Neuron (in vitro differentiated cells): ENCODE results near the gene COQ8A.

Experiments used
- H2AFZ ChIP-seq: one replicate; pipeline ENCODE4 v1.6.1; 2013; ENCODE audit warnings: low read depth, mild to moderate bottlenecking, inconsistent platforms, low read length, moderate library complexity
- H3K27me3 ChIP-seq: one replicate; pipeline ENCODE4 v1.6.1; 2013; ENCODE audit warnings: low read length; ENCODE audit not compliant: insufficient read depth
- H3K36me3 ChIP-seq: one replicate; pipeline ENCODE4 v1.6.1; 2013; ENCODE audit warnings: low read length; ENCODE audit not compliant: insufficient read depth
- H3K4me1 ChIP-seq: one replicate; pipeline ENCODE4 v1.6.1; 2013; ENCODE audit warnings: low read length; ENCODE audit not compliant: insufficient read depth
- H3K4me3 ChIP-seq: 2 replicates; pipeline ENCODE4 v1.5.1; 2013; ENCODE audit warnings: mild to moderate bottlenecking, low read length, moderate library complexity
- H3K9me3 ChIP-seq: one replicate; pipeline ENCODE4 v1.6.1; 2013; ENCODE audit warnings: low read length

Gene COQ8A

GRCh38 chr1:227004796-227005195 lies 64.7 kb downstream of the COQ8A start:
- H3K9me3 ChIP-seq, result peaks cover 4% of the 10 kb centered on the region
- peaks cover 18% of the 10 kb centered on the region for H3K36me3 ChIP-seq
- H3K27me3 ChIP-seq, result no peaks in the 10 kb centered on the region
- H3K4me1 ChIP-seq, result no peaks in the 10 kb centered on the region
- H3K4me3 ChIP-seq, result no peak overlapping the region
- H2AFZ ChIP-seq, result no peak overlapping the region

GRCh38 chr1:227006226-227006796 lies 66.2 kb downstream of the COQ8A start:
- no peaks in the 10 kb centered on the region for H3K4me1 ChIP-seq
- no peaks in the 10 kb centered on the region for H3K27me3 ChIP-seq
- H3K36me3 ChIP-seq, result peaks cover 23% of the 10 kb centered on the region
- H3K9me3 ChIP-seq, result peaks cover 6% of the 10 kb centered on the region
- H3K4me3 ChIP-seq, result no peak overlapping the region
- H2AFZ ChIP-seq, result no peak overlapping the region

GRCh38 chr1:227009937-227010336 lies 69.8 kb downstream of the COQ8A start:
- Histone ChIP-seq H3K36me3 (peaks cover 16% of the 10 kb centered on the region), H3K27me3 (no peaks in the 10 kb centered on the region), H3K4me1 (no peaks in the 10 kb centered on the region), H3K9me3 (peaks cover 2% of the 10 kb centered on the region), H2AFZ (no peak overlapping the region), H3K4me3 (no peak overlapping the region)

DNA sequence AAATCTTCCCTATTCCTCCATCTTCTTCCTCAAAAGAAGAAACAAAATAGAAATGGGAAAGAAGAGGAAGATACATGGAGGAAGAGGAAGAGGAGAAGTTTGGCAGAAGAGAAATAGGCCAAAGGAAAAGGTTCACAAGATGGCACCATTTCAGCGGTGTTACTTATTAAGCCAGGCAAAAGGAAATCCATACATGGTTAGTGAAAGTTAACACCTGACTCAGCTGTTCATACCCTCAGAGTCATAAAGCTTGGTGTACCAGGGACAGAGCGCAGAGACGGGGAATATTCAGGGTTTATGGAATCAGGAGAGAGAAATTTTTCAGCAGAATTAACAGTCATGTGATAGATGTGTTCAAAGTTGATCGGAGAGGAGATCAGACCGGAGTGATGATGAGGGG lies 70.6 kb downstream of the COQ8A start:
- Histone ChIP-seq H3K4me1 (no peaks in the 10 kb centered on the region), H3K27me3 (no peaks in the 10 kb centered on the region), H3K9me3 (peaks cover 2% of the 10 kb centered on the region), H3K36me3 (peaks cover 18% of the 10 kb centered on the region), H2AFZ (no peak overlapping the region), H3K4me3 (no peak overlapping the region)

GRCh38 chr1:227016990-227017389 lies 76.9 kb downstream of the COQ8A start:
- Histone ChIP-seq H3K27me3 (no peaks in the 10 kb centered on the region), H2AFZ (no peak overlapping the region), H3K36me3 (peaks cover 36% of the 10 kb centered on the region), H3K4me3 (no peak overlapping the region), H3K4me1 (no peaks in the 10 kb centered on the region), H3K9me3 (peaks cover 15% of the 10 kb centered on the region)

DNA sequence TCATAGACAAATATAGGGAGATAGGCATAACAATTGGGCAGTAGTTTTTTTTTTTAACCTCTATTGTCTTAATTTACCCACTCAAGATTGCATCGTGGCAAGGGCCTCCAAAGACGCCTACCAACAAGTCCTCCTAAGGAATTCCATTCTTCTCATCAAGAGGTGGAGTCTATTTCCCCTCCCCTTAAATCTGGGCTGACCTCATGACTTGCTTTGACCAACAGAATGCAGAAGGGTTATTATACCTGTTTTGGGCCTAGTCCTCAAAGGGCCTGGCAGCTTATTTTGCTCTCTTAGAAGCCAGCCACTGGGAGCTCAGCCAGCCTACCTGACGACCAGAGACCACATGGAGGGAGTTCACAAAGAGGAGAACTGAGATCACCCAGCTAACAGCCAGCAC lies 92.3 kb downstream of the COQ8A start:
- H3K4me3 ChIP-seq, result no peak overlapping the region
- no peaks in the 10 kb centered on the region for H3K9me3 ChIP-seq
- H3K4me1 ChIP-seq, result no peaks in the 10 kb centered on the region
- H3K36me3 ChIP-seq, result peaks cover 54% of the 10 kb centered on the region
- H3K27me3 ChIP-seq, result no peaks in the 10 kb centered on the region
- no peak overlapping the region for H2AFZ ChIP-seq

GRCh38 chr1:227033880-227034279 lies 93.8 kb downstream of the COQ8A start:
- H3K4me1 ChIP-seq, result no peaks in the 10 kb centered on the region
- H3K4me3 ChIP-seq, result no peak overlapping the region
- H3K9me3 ChIP-seq, result peaks cover under 1% of the 10 kb centered on the region
- no peaks in the 10 kb centered on the region for H3K27me3 ChIP-seq
- H3K36me3 ChIP-seq, result peaks cover 45% of the 10 kb centered on the region
- H2AFZ ChIP-seq, result no peak overlapping the region

DNA sequence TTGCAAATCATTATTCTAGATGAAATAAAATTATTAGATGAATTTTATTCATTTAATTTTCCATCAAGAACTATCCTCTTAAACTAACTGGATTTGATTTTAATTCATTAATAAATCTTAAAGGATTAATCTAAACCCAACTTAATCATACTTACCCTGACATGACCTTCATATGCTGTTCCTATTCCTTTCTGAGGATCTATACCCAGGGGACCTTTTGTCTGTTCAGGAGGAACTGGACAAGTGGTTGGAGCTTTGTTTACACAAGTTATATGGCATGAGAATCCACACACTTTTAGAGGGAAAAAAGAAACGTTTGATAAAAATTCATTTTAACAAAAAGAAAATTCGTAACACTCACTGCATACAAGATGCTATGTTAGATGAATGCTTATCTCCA lies 95.2 kb downstream of the COQ8A start:
- Histone ChIP-seq H3K9me3 (peaks cover 2% of the 10 kb centered on the region), H3K4me3 (no peak overlapping the region), H3K27me3 (no peaks in the 10 kb centered on the region), H3K36me3 (peaks cover 44% of the 10 kb centered on the region), H3K4me1 (no peaks in the 10 kb centered on the region), H2AFZ (no peak overlapping the region)

GRCh38 chr1:227037121-227037520 lies 97.0 kb downstream of the COQ8A start:
- Histone ChIP-seq H3K9me3 (peaks cover 2% of the 10 kb centered on the region), H3K27me3 (no peaks in the 10 kb centered on the region), H2AFZ (no peak overlapping the region), H3K4me3 (no peak overlapping the region), H3K4me1 (no peaks in the 10 kb centered on the region), H3K36me3 (peaks cover 35% of the 10 kb centered on the region)
